ENCODE measurements around the gene ANKRA2. TPM values are rescaled to one million over a fixed set of nuclear protein-coding genes. Genes with fewer than 3 reads are reported as not detected.
A peak's percentile ranks its signal among the peaks of the same experiment; 100 is the strongest.

Gene ANKRA2
- total RNA-seq, 4 donors from 2014 or later: 9.2 to 17.1 (median 12.7) TPM

- intact Hi-C loops (cut with DNase I; ENCODE audit: low total_unique reads): loop anchor here (2.0 to 10.0 kb wide), 4 partner anchors 65 to 1947 kb away; partner anchors contain the start of genes BTF3, CERT1, GCNT4 and HEXB
- Histone ChIP-seq H3K4me3 (peak overlapping the region; percentile 64 to 94 (median 91)), H3K36me3 (peaks cover 0 to 35% of the 10 kb centered on the region in 2 donors), H3K27me3 (no peaks in the 10 kb centered on the region), H3K4me1 (peaks cover 27 to 33% of the 10 kb centered on the region in 2 donors), H3K27ac (peak overlapping the region; percentile 88 to 96 (median 95)), H3K9me3 (no peaks in the 10 kb centered on the region)
- TF ChIP-seq POLR2A (IDR thresholded peaks at IDR 0.05): no peak
- no peak for TF ChIP-seq CTCF (IDR thresholded peaks at IDR 0.05 in 4 of 5, conservative IDR thresholded peaks at IDR 0.05 in 1 of 5)
- ATAC-seq (no peak), DNase-seq (no peak)
- in situ Hi-C loops (cut with MboI; ENCODE audit: low sequenced_read_pairs in 4 of 4): loop anchor here in 1 of 4 donors (25.0 kb wide), 1 partner anchor 1198 kb away; the partner anchor contains the start of genes GFM2 and NSA2
Observed at GRCh38 chr5:73564018-73564417, 1.4 kb downstream of the ANKRA2 start.

GRCh38 chr5:73558950-73559349 is 6.5 kb downstream of the ANKRA2 start:
- intact Hi-C loops (cut with DNase I; ENCODE audit: low total_unique reads): no loop called here
- Histone ChIP-seq H3K9me3 (no peaks in the 10 kb centered on the region), H3K4me3 (no peak overlapping the region), H3K27ac (no peak overlapping the region), H3K27me3 (no peaks in the 10 kb centered on the region), H3K4me1 (peaks cover 6 to 12% of the 10 kb centered on the region in 2 donors), H3K36me3 (peaks cover 0 to 78% of the 10 kb centered on the region in 2 donors)
- TF ChIP-seq CTCF (IDR thresholded peaks at IDR 0.05 in 4 of 5, conservative IDR thresholded peaks at IDR 0.05 in 1 of 5) (no peak), POLR2A (IDR thresholded peaks at IDR 0.05) (no peak)
- ATAC-seq (no peak), DNase-seq (no peak)
- in situ Hi-C loops (cut with MboI; ENCODE audit: low sequenced_read_pairs in 4 of 4): loop anchor here in 1 of 4 donors (25.0 kb wide), 1 partner anchor 1203 kb away; the partner anchor contains the start of genes GFM2 and NSA2

- Histone ChIP-seq H3K27me3 (no peaks in the 10 kb centered on the region), H3K4me1 (no peaks in the 10 kb centered on the region), H3K4me3 (no peak overlapping the region), H3K9me3 (no peaks in the 10 kb centered on the region), H3K36me3 (peaks cover 0 to 49% of the 10 kb centered on the region in 2 donors), H3K27ac (no peak overlapping the region)
- intact Hi-C loops (cut with DNase I; ENCODE audit: low total_unique reads): no loop called here
- TF ChIP-seq POLR2A (IDR thresholded peaks at IDR 0.05): no peak
- TF ChIP-seq CTCF (IDR thresholded peaks at IDR 0.05 in 4 of 5, conservative IDR thresholded peaks at IDR 0.05 in 1 of 5): no peak
- in situ Hi-C loops (cut with MboI; ENCODE audit: low sequenced_read_pairs in 4 of 4): loop anchor here in 1 of 4 donors (25.0 kb wide), 1 partner anchor 1210 kb away; the partner anchor contains the start of genes GFM2 and NSA2
- DNase-seq (no peak), ATAC-seq (no peak)
Observed at GRCh38 chr5:73552642-73553041, 12.8 kb downstream of the ANKRA2 start.

GRCh38 chr5:73550016-73550415 is 15.4 kb downstream of the ANKRA2 start:
- intact Hi-C loops (cut with DNase I; ENCODE audit: low total_unique reads): no loop called here
- Histone ChIP-seq H3K4me3 (no peak overlapping the region), H3K27me3 (no peaks in the 10 kb centered on the region), H3K9me3 (no peaks in the 10 kb centered on the region), H3K27ac (no peak overlapping the region), H3K4me1 (no peaks in the 10 kb centered on the region), H3K36me3 (peaks cover 0 to 23% of the 10 kb centered on the region in 2 donors)
- DNase-seq (no peak), ATAC-seq (no peak)
- TF ChIP-seq POLR2A (IDR thresholded peaks at IDR 0.05) (no peak), CTCF (IDR thresholded peaks at IDR 0.05 in 4 of 5, conservative IDR thresholded peaks at IDR 0.05 in 1 of 5) (no peak)
- in situ Hi-C loops (cut with MboI; ENCODE audit: low sequenced_read_pairs in 4 of 4): loop anchor here in 1 of 4 donors (25.0 kb wide), 1 partner anchor 1212 kb away; the partner anchor contains the start of genes GFM2 and NSA2
